Natural killer cell treated with Interleukin-12 subunit alpha and Interleukin-12 subunit beta and Interleukin-15 and Interleukin-18, amount 100 ng/mL, for 72 hours (primary cell): Measurements from ENCODE around the gene VPREB3. TPM values are rescaled to one million over a fixed set of nuclear protein-coding genes. Genes with fewer than 3 reads are reported as not detected.

ENCODE experiments used
- ATAC-seq, 2 donors: fragments of 150-1000 bp; cut with Tn5 transposase in 1 of 2; sonication (Bioruptor Pico), chemical (Tn5 transposase) in 1 of 2; 2 replicates each; pipeline ENCODE4 v1.10.0; 2021
- DNase-seq: peaks from one replicate; pipeline ENCODE4 v3.0.0; 2022; ENCODE audit warnings: low spot score
- H3K27ac Mint-ChIP-seq, 2 donors: 1 replicate in 1 of 2; 2 replicates in 1 of 2; pipeline ENCODE4 v1.8.0; 2022; ENCODE audit warnings: mixed read lengths in 2 of 2, mild to moderate bottlenecking in 1 of 2, moderate library complexity in 1 of 2
- H3K27me3 Mint-ChIP-seq, 2 donors: 1 replicate in 1 of 2; 2 replicates in 1 of 2; pipeline ENCODE4 v1.8.0; 2022; ENCODE audit warnings: mixed read lengths in 2 of 2
- H3K36me3 Mint-ChIP-seq: one replicate; pipeline ENCODE4 v1.8.0; 2022; ENCODE audit warnings: mixed read lengths
- H3K4me1 Mint-ChIP-seq, 2 donors: 1 replicate in 1 of 2; 2 replicates in 1 of 2; pipeline ENCODE4 v1.8.0; 2022; ENCODE audit warnings: low read depth in 2 of 2, mixed read lengths in 2 of 2, mild to moderate bottlenecking in 1 of 2
- H3K4me3 Mint-ChIP-seq: one replicate; pipeline ENCODE4 v1.8.0; 2022; ENCODE audit warnings: mixed read lengths
- H3K9me3 Mint-ChIP-seq: 2 replicates; pipeline ENCODE4 v1.8.0; 2022; ENCODE audit warnings: mixed read lengths
- total RNA-seq, 2 donors: library from RNA; stranded (reverse); gene quantifications; one replicate each; pipeline ENCODE4 v1.2.3, GENCODE V29; 2022

The VPREB3 gene
- total RNA-seq, 2 donors from 2014 or later, result 0.52 TPM; not detected in 1

- Mint-ChIP-seq H3K36me3 (no peaks in the 10 kb centered on the region), H3K9me3 (no peaks in the 10 kb centered on the region), H3K4me3 (peak overlapping the region; percentile 93), H3K27ac (peak overlapping the region; percentile 79 to 87), H3K4me1 (peaks cover 29 to 31% of the 10 kb centered on the region in 2 donors), H3K27me3 (no peaks in the 10 kb centered on the region)
- no peak for DNase-seq
- no peak for ATAC-seq
Measured at GRCh38 chr22:23787910-23788309, 33.7 kb upstream of the VPREB3 start.

- no peak for ATAC-seq
- Mint-ChIP-seq H3K4me1 (peaks cover 25 to 27% of the 10 kb centered on the region in 2 donors), H3K36me3 (no peaks in the 10 kb centered on the region), H3K27ac (peak overlapping the region; percentile 79 to 87), H3K27me3 (no peaks in the 10 kb centered on the region), H3K4me3 (peak overlapping the region; percentile 93), H3K9me3 (no peaks in the 10 kb centered on the region)
- DNase-seq, result no peak
Measured at GRCh38 chr22:23787600-23787896, 33.3 kb upstream of the VPREB3 start.

GRCh38 chr22:23786752-23787599, 32.8 kb upstream of the VPREB3 start, which contains the start of gene SMARCB1:
TSS of gene SMARCB1 (plus strand) at chr22:23786966. CDS start at chr22:23787170, 204 bp downstream.
- peaks cover 20 to 26% of the 10 kb centered on the region in 2 donors for H3K4me1 Mint-ChIP-seq
- no peaks in the 10 kb centered on the region for H3K36me3 Mint-ChIP-seq
- DNase-seq (peak; percentile 90), ATAC-seq (peak; percentile 90 to 95)
- H3K27me3 Mint-ChIP-seq, result no peaks in the 10 kb centered on the region
- peak within 1 kb of the TSS; percentile 79 to 92 for H3K27ac Mint-ChIP-seq
- H3K9me3 Mint-ChIP-seq, result no peaks in the 10 kb centered on the region
- peak within 1 kb of the TSS; percentile 93 for H3K4me3 Mint-ChIP-seq

- no peak for DNase-seq
- ATAC-seq, result no peak
- H3K4me3 Mint-ChIP-seq, result peak overlapping the region; percentile 93
- H3K36me3 Mint-ChIP-seq, result no peaks in the 10 kb centered on the region
- H3K9me3 Mint-ChIP-seq, result no peaks in the 10 kb centered on the region
- H3K27me3 Mint-ChIP-seq, result no peaks in the 10 kb centered on the region
- H3K27ac Mint-ChIP-seq, result peak overlapping the region; percentile 79 to 92
- peaks cover 20 to 26% of the 10 kb centered on the region in 2 donors for H3K4me1 Mint-ChIP-seq
Measured at GRCh38 chr22:23786261-23786710, 32.1 kb upstream of the VPREB3 start.

GRCh38 chr22:23784215-23784732, 30.0 kb upstream of the VPREB3 start:
- no peak overlapping the region for H3K4me3 Mint-ChIP-seq
- no peaks in the 10 kb centered on the region for H3K9me3 Mint-ChIP-seq
- no peaks in the 10 kb centered on the region for H3K27me3 Mint-ChIP-seq
- peak overlapping the region in 1 of 2 donors; percentile 8 for H3K27ac Mint-ChIP-seq
- peaks cover 12 to 20% of the 10 kb centered on the region in 2 donors for H3K4me1 Mint-ChIP-seq
- no peak for ATAC-seq
- H3K36me3 Mint-ChIP-seq, result no peaks in the 10 kb centered on the region
- no peak for DNase-seq

GRCh38 chr22:23783265-23784150, 29.3 kb upstream of the VPREB3 start:
- H3K36me3 Mint-ChIP-seq, result no peaks in the 10 kb centered on the region
- H3K27me3 Mint-ChIP-seq, result no peaks in the 10 kb centered on the region
- peak overlapping the region in 1 of 2 donors; percentile 8 for H3K27ac Mint-ChIP-seq
- H3K4me3 Mint-ChIP-seq, result no peak overlapping the region
- H3K9me3 Mint-ChIP-seq, result no peaks in the 10 kb centered on the region
- H3K4me1 Mint-ChIP-seq, result peaks cover 10 to 20% of the 10 kb centered on the region in 2 donors
- ATAC-seq (no peak), DNase-seq (no peak)

GRCh38 chr22:23782703-23783102, 28.5 kb upstream of the VPREB3 start:
- H3K4me3 Mint-ChIP-seq, result no peak overlapping the region
- ATAC-seq, result no peak
- H3K27me3 Mint-ChIP-seq, result no peaks in the 10 kb centered on the region
- no peaks in the 10 kb centered on the region for H3K36me3 Mint-ChIP-seq
- H3K4me1 Mint-ChIP-seq, result peaks cover 8 to 17% of the 10 kb centered on the region in 2 donors
- H3K9me3 Mint-ChIP-seq, result no peaks in the 10 kb centered on the region
- DNase-seq, result no peak
- no peak overlapping the region for H3K27ac Mint-ChIP-seq

GRCh38 chr22:23782252-23782651, 28.0 kb upstream of the VPREB3 start:
- Mint-ChIP-seq H3K36me3 (no peaks in the 10 kb centered on the region), H3K27me3 (no peaks in the 10 kb centered on the region), H3K27ac (no peak overlapping the region), H3K9me3 (no peaks in the 10 kb centered on the region), H3K4me3 (no peak overlapping the region), H3K4me1 (peaks cover 8 to 13% of the 10 kb centered on the region in 2 donors)
- no peak for DNase-seq
- ATAC-seq, result no peak

- no peaks in the 10 kb centered on the region for H3K36me3 Mint-ChIP-seq
- DNase-seq (no peak), ATAC-seq (no peak)
- H3K27ac Mint-ChIP-seq, result no peak overlapping the region
- peaks cover 7 to 12% of the 10 kb centered on the region in 2 donors for H3K4me1 Mint-ChIP-seq
- no peaks in the 10 kb centered on the region for H3K27me3 Mint-ChIP-seq
- no peak overlapping the region for H3K4me3 Mint-ChIP-seq
- H3K9me3 Mint-ChIP-seq, result no peaks in the 10 kb centered on the region
Measured at GRCh38 chr22:23781511-23782183, 27.4 kb upstream of the VPREB3 start.

GRCh38 chr22:23781065-23781464, 26.8 kb upstream of the VPREB3 start:
- H3K4me3 Mint-ChIP-seq, result no peak overlapping the region
- ATAC-seq (no peak), DNase-seq (no peak)
- no peak overlapping the region for H3K27ac Mint-ChIP-seq
- H3K36me3 Mint-ChIP-seq, result no peaks in the 10 kb centered on the region
- H3K27me3 Mint-ChIP-seq, result no peaks in the 10 kb centered on the region
- H3K9me3 Mint-ChIP-seq, result no peaks in the 10 kb centered on the region
- peaks cover 5 to 6% of the 10 kb centered on the region in 2 donors for H3K4me1 Mint-ChIP-seq

- no peak for DNase-seq
- ATAC-seq, result no peak
- H3K4me1 Mint-ChIP-seq, result peaks cover 5 to 6% of the 10 kb centered on the region in 2 donors
- H3K36me3 Mint-ChIP-seq, result no peaks in the 10 kb centered on the region
- no peaks in the 10 kb centered on the region for H3K9me3 Mint-ChIP-seq
- H3K4me3 Mint-ChIP-seq, result no peak overlapping the region
- no peak overlapping the region for H3K27ac Mint-ChIP-seq
- H3K27me3 Mint-ChIP-seq, result no peaks in the 10 kb centered on the region
Measured at GRCh38 chr22:23780146-23780748, 26.0 kb upstream of the VPREB3 start.

- Mint-ChIP-seq H3K27ac (no peak overlapping the region), H3K36me3 (no peaks in the 10 kb centered on the region), H3K9me3 (no peaks in the 10 kb centered on the region), H3K27me3 (no peaks in the 10 kb centered on the region), H3K4me1 (peaks cover 5 to 6% of the 10 kb centered on the region in 2 donors), H3K4me3 (no peak overlapping the region)
- ATAC-seq (no peak), DNase-seq (no peak)
Measured at GRCh38 chr22:23779731-23780130, 25.5 kb upstream of the VPREB3 start.

- Mint-ChIP-seq H3K27ac (no peak overlapping the region), H3K4me1 (peaks cover under 1% of the 10 kb centered on the region in 2 donors), H3K4me3 (no peak overlapping the region), H3K27me3 (no peaks in the 10 kb centered on the region), H3K9me3 (no peaks in the 10 kb centered on the region), H3K36me3 (no peaks in the 10 kb centered on the region)
- DNase-seq (no peak), ATAC-seq (no peak)
Measured at GRCh38 chr22:23779083-23779482, 24.9 kb upstream of the VPREB3 start.
